ENCODE results near the gene PPP3CB.

PPP3CB gene

DNA sequence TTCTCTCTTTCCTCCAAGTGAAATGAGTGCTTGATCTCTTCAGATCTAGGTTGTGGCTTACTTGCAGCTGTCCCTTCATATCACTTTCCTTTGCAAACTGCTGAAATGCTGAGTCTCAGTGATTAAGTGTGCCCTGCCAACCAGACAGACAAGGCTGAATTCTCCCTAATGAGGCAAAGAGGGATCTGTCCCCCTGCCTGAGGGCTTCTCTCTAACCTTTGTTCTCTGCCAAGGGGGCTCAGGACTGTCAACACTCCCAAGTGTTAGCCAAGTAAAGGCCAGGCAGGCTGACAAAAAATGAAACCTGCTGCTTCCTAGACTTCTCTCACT lies 62.3 kb downstream of the PPP3CB start, which contains the start of gene MSS51:
MSS51 (minus strand) TSS at position 24 of the 330 bp plus-strand sequence. CDS start 5,277 bp downstream, outside the sequence.
- intact Hi-C loops (cut with DNase I; ENCODE audit: low total_unique reads), result no loop called here
- TF ChIP-seq, protein P1, sequence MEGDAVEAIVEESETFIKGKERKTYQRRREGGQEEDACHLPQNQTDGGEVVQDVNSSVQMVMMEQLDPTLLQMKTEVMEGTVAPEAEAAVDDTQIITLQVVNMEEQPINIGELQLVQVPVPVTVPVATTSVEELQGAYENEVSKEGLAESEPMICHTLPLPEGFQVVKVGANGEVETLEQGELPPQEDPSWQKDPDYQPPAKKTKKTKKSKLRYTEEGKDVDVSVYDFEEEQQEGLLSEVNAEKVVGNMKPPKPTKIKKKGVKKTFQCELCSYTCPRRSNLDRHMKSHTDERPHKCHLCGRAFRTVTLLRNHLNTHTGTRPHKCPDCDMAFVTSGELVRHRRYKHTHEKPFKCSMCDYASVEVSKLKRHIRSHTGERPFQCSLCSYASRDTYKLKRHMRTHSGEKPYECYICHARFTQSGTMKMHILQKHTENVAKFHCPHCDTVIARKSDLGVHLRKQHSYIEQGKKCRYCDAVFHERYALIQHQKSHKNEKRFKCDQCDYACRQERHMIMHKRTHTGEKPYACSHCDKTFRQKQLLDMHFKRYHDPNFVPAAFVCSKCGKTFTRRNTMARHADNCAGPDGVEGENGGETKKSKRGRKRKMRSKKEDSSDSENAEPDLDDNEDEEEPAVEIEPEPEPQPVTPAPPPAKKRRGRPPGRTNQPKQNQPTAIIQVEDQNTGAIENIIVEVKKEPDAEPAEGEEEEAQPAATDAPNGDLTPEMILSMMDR (IDR thresholded peaks at IDR 0.05), result no peak
- Histone ChIP-seq H3K4me3 (no peak within 1 kb of the TSS), H3K4me1 (no peaks in the 10 kb centered on the region), H3K9me3 (no peaks in the 10 kb centered on the region), H3K36me3 (peaks cover 13 to 40% (median 40%) of the 10 kb centered on the region in 3 donors), H3K27me3 (no peaks in the 10 kb centered on the region), H3K27ac (no peak within 1 kb of the TSS)
- DNase-seq, result no peak

DNA sequence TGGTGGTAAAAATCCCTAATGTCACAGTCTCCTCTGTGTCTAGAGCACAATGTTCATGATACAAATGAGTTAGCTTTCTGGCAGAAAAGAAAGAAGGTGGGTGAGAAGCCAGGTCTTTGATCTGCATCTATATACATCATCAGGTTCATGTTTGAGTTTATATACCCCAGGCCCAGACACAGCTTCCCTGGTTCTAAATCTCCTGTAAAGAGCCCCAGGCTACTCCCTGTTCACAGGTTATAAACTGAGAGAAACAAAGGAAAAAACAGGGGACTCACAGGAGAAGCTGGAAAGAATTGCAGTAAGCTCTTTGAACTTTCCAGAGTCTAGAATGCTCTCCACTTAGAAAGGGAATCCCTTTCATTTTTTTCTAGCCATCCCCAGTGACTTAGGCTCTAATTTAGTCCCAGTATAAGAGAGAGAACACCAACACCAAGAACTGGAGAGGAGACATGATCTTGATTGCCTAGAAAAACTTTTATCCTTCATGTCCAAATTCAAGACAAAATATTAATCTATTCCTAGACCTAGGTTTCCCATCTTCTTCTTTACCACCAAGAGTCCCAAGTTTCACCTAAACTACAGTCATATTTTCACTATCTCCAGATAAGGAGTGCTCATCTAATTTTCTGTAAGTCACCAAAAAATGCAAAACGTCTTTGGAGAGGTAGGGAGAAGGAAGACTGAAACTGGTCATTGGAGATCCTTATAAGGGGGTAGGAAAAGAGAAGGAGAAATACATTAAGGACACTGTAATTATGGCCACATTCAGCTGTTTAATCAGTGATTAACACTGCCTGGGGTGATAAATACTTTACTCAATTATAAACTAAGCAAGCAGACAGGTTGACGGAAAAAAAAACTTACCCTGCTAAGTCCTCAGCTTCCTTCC lies 62.9 kb downstream of the PPP3CB start:
- Histone ChIP-seq H3K27me3 (no peaks in the 10 kb centered on the region), H3K36me3 (peaks cover 9 to 41% (median 39%) of the 10 kb centered on the region in 3 donors), H3K27ac (no peak overlapping the region), H3K4me1 (no peaks in the 10 kb centered on the region), H3K9me3 (no peaks in the 10 kb centered on the region), H3K4me3 (no peak overlapping the region)
- intact Hi-C loops (cut with DNase I; ENCODE audit: low total_unique reads), result no loop called here
- TF ChIP-seq, protein P1 (IDR thresholded peaks at IDR 0.05), result no peak
- DNase-seq, result no peak

DNA sequence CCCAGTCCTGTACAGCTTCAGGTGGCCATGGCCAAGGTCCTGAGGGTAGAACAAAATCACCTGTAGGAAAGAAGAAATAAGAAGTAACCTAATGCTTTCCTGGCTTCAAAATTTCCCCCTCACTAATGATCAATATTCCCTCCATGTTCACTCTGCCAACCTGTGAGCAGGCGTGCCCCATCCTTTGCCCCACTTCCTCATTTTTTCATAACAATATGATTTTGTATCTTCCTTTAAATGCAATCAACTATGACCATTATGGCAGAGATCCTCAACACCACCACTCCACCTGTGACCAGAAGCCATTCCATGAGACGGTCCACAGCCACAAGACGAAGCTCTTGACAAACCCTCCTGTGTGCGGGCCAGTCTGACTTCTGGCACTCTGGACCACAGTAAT lies 69.5 kb downstream of the PPP3CB start:
- Histone ChIP-seq H3K4me1 (no peaks in the 10 kb centered on the region), H3K27me3 (no peaks in the 10 kb centered on the region), H3K4me3 (no peak overlapping the region), H3K36me3 (peaks cover 37 to 67% (median 65%) of the 10 kb centered on the region in 3 donors), H3K27ac (no peak overlapping the region), H3K9me3 (no peaks in the 10 kb centered on the region)
- intact Hi-C loops (cut with DNase I; ENCODE audit: low total_unique reads), result no loop called here
- TF ChIP-seq, protein P1 (IDR thresholded peaks at IDR 0.05), result no peak
- no peak for DNase-seq

DNA sequence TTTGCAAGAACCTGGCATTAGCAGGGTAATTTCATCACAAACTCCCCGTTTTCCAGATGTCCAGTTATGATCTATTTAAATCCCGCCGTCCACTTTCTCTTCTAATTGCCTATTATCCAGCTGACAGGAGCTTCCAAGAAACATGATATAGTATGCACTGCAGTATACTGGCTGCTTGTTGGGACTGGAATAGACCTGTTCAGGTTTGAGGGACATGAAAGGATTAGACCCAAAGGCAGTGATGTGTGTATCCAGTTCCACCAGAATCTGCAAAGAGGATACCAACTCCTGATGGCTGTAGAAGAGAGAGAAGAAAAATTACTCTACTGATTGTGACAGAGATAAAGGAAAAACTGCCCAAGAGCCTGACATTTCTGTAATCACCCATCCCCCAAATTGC lies 71.3 kb downstream of the PPP3CB start:
- intact Hi-C loops (cut with DNase I; ENCODE audit: low total_unique reads), result no loop called here
- no peak overlapping the region for H3K27ac ChIP-seq
- H3K9me3 ChIP-seq, result no peaks in the 10 kb centered on the region
- H3K4me3 ChIP-seq, result no peak overlapping the region
- DNase-seq, result no peak
- no peaks in the 10 kb centered on the region for H3K4me1 ChIP-seq
- TF ChIP-seq, protein P1 (IDR thresholded peaks at IDR 0.05), result no peak
- H3K27me3 ChIP-seq, result no peaks in the 10 kb centered on the region
- peaks cover 37 to 69% (median 65%) of the 10 kb centered on the region in 3 donors for H3K36me3 ChIP-seq

DNA sequence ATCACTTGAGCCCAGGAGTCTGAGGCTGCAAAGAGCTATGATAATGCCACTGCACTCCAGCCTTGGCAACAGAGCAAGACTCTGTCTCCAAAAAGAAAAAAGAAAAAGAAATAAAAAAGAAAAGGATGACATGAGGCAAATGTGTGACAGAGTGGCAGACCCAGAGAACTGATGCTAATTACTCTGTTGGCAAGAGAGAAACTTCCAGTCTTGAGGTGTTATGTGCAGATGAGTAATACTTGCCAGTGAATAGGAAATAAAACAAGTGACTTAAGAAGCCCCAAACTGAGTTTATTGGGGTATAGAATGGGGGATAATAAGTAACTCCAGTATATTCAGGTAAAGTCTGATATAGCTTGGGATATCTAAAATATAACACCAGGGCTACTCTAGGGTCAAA lies 72.5 kb downstream of the PPP3CB start:
- Histone ChIP-seq H3K27me3 (no peaks in the 10 kb centered on the region), H3K4me1 (no peaks in the 10 kb centered on the region), H3K4me3 (no peak overlapping the region), H3K36me3 (peaks cover 37 to 69% (median 60%) of the 10 kb centered on the region in 3 donors), H3K27ac (no peak overlapping the region), H3K9me3 (no peaks in the 10 kb centered on the region)
- DNase-seq, result no peak
- TF ChIP-seq, protein P1 (IDR thresholded peaks at IDR 0.05), result no peak
- intact Hi-C loops (cut with DNase I; ENCODE audit: low total_unique reads), result no loop called here

Measured in tibial artery (tissue), 4 donors.